ENCODE data around the gene CRIP3. TPM values are rescaled to one million over a fixed set of nuclear protein-coding genes. Genes with fewer than 3 reads are reported as not detected.
A peak's percentile ranks its signal among the peaks of the same experiment; 100 is the strongest.

The CRIP3 gene
- total and polyA plus RNA-seq, 2 of the 13 experiments (the other 11 are each of a cell fraction or from before 2014, with no cell fraction given) = 6.3 to 9.3 TPM

DNA sequence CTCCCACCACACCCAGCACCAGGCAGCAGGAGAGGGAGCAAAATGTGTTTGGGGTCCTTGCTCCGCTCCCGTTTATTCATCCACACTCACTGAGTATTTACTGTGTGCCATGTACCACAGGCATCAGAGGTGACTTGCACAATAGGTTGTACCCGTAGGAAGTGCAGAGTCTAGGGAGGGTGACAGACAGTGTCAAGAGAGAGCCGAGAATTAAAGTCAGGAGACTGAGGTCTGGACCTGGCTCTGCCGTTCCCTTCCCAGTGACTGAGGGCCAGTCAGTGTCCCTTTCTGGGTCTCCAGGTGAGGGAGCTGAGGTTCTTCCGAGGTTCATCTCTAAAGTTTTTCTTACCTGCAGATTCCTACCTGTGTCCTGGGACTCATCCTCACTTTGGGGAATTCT lies 43.1 kb downstream of the CRIP3 start (continued):
- TF ChIP-seq PAF1 (CRISPR knock-in tag; IDR thresholded peaks at IDR 0.05) = no peak
- 0 out of 2 replicates have a peak, but pooled peaks have one; percentile 45 for TF ChIP-seq CBX5 (CRISPR knock-in tag; IDR thresholded peaks at IDR 0.05; ENCODE audit: borderline replicate concordance)
- no peak for TF ChIP-seq NCOA1 (CRISPR knock-in tag; IDR thresholded peaks at IDR 0.05)
- no peak for TF ChIP-seq ZNF451 (CRISPR knock-in tag; IDR thresholded peaks at IDR 0.05)
- no peak for TF ChIP-seq ARID2 (CRISPR knock-in tag; IDR thresholded peaks at IDR 0.05; ENCODE audit: borderline replicate concordance)
- TF ChIP-seq SOX5 (CRISPR knock-in tag; IDR thresholded peaks at IDR 0.05; ENCODE audit: borderline replicate concordance) = 0 out of 2 replicates have a peak, but pooled peaks have one; percentile 21
- 0 out of 2 replicates have a peak, but pooled peaks have one; percentile 43 for TF ChIP-seq ZNF33A (CRISPR knock-in tag; IDR thresholded peaks at IDR 0.05; ENCODE audit: borderline replicate concordance)
- no peak for TF ChIP-seq ZNF75D (CRISPR knock-in tag; IDR thresholded peaks at IDR 0.05; ENCODE audit: borderline replicate concordance)
- 0 out of 2 replicates have a peak, but pooled peaks have one; percentile 62 for TF ChIP-seq ZNF160 (CRISPR knock-in tag; IDR thresholded peaks at IDR 0.05)
- no peak for TF ChIP-seq SOX13 (IDR thresholded peaks at IDR 0.05)
- TF ChIP-seq SOX13 (CRISPR knock-in tag; conservative IDR thresholded peaks at IDR 0.05 in 1 of 2, IDR thresholded peaks at IDR 0.05 in 1 of 2) = peak in 1 of 2 experiments; percentile 63; a peak in 2 of 4 replicates
- TF ChIP-seq MTA3 (CRISPR knock-in tag; IDR thresholded peaks at IDR 0.05) = no peak
- TF ChIP-seq, protein P1, sequence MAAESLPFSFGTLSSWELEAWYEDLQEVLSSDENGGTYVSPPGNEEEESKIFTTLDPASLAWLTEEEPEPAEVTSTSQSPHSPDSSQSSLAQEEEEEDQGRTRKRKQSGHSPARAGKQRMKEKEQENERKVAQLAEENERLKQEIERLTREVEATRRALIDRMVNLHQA (CRISPR knock-in tag; IDR thresholded peaks at IDR 0.05) = no peak
- peak; percentile 38; the same call in 1 of the 2 replicates for TF ChIP-seq NCOA2 (CRISPR knock-in tag; IDR thresholded peaks at IDR 0.05)
- no peak for TF ChIP-seq ZNF709 (CRISPR knock-in tag; IDR thresholded peaks at IDR 0.05)
- TF ChIP-seq SIN3B (IDR thresholded peaks at IDR 0.05; ENCODE audit: low read length) = no peak
- TF ChIP-seq SETDB1 (CRISPR knock-in tag; IDR thresholded peaks at IDR 0.05; ENCODE audit: borderline replicate concordance) = no peak
- no peak for TF ChIP-seq ZNF20 (CRISPR knock-in tag; IDR thresholded peaks at IDR 0.05)
- no peak for TF ChIP-seq ZNF12 (CRISPR knock-in tag; IDR thresholded peaks at IDR 0.05)
- TF ChIP-seq SKI (IDR thresholded peaks at IDR 0.05; ENCODE audit: partially characterized antibody) = peak; percentile 62
- TF ChIP-seq, protein P2, sequence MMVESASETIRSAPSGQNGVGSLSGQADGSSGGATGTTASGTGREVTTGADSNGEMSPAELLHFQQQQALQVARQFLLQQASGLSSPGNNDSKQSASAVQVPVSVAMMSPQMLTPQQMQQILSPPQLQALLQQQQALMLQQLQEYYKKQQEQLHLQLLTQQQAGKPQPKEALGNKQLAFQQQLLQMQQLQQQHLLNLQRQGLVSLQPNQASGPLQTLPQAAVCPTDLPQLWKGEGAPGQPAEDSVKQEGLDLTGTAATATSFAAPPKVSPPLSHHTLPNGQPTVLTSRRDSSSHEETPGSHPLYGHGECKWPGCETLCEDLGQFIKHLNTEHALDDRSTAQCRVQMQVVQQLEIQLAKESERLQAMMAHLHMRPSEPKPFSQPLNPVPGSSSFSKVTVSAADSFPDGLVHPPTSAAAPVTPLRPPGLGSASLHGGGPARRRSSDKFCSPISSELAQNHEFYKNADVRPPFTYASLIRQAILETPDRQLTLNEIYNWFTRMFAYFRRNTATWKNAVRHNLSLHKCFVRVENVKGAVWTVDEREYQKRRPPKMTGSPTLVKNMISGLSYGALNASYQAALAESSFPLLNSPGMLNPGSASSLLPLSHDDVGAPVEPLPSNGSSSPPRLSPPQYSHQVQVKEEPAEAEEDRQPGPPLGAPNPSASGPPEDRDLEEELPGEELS (CRISPR knock-in tag; IDR thresholded peaks at IDR 0.05) = no peak
- TF ChIP-seq HMG20B (CRISPR knock-in tag; conservative IDR thresholded peaks at IDR 0.05) = 0 out of 2 replicates have a peak, but pooled peaks have one; percentile 37
- peak; percentile 25 for TF ChIP-seq ELF1 (CRISPR knock-in tag; IDR thresholded peaks at IDR 0.05)
- TF ChIP-seq FOXA1 (IDR thresholded peaks at IDR 0.05) = no peak
- peak; percentile 49 for TF ChIP-seq FOXA1 (CRISPR knock-in tag; IDR thresholded peaks at IDR 0.05)
- TF ChIP-seq, protein P3, sequence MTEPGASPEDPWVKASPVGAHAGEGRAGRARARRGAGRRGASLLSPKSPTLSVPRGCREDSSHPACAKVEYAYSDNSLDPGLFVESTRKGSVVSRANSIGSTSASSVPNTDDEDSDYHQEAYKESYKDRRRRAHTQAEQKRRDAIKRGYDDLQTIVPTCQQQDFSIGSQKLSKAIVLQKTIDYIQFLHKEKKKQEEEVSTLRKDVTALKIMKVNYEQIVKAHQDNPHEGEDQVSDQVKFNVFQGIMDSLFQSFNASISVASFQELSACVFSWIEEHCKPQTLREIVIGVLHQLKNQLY (CRISPR knock-in tag; IDR thresholded peaks at IDR 0.05) = peak; percentile 50; the same call in 1 of the 2 replicates
- TF ChIP-seq KLF12 (CRISPR knock-in tag; IDR thresholded peaks at IDR 0.05; ENCODE audit: borderline replicate concordance) = no peak
- TF ChIP-seq, protein P4, sequence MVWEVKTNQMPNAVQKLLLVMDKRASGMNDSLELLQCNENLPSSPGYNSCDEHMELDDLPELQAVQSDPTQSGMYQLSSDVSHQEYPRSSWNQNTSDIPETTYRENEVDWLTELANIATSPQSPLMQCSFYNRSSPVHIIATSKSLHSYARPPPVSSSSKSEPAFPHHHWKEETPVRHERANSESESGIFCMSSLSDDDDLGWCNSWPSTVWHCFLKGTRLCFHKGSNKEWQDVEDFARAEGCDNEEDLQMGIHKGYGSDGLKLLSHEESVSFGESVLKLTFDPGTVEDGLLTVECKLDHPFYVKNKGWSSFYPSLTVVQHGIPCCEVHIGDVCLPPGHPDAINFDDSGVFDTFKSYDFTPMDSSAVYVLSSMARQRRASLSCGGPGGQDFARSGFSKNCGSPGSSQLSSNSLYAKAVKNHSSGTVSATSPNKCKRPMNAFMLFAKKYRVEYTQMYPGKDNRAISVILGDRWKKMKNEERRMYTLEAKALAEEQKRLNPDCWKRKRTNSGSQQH (CRISPR knock-in tag; IDR thresholded peaks at IDR 0.05; ENCODE audit: low read depth) = 0 out of 2 replicates have a peak, but pooled peaks have one; percentile 23
- peak; percentile 78 for TF ChIP-seq STAG1 (CRISPR knock-in tag; IDR thresholded peaks at IDR 0.05)
- no peak for TF ChIP-seq NR2F2 (IDR thresholded peaks at IDR 0.05; ENCODE audit: borderline replicate concordance, low read depth)
- no peak for TF ChIP-seq SMARCE1 (IDR thresholded peaks at IDR 0.05; ENCODE audit: borderline replicate concordance)
